ENCODE measurements around the gene HERC2. TPM values are rescaled to one million over a fixed set of nuclear protein-coding genes. Genes with fewer than 3 reads are reported as not detected.
"Not testable (repeated sequence)": the region's sequence is repeated elsewhere in the genome, so short reads cannot be mapped to it uniquely, and the experiment has no call there.

HERC2 gene
- total and polyA plus RNA-seq, 2 of the 13 experiments (the other 11 are each of a cell fraction or from before 2014, with no cell fraction given), result 17.6 to 24.8 TPM

DNA sequence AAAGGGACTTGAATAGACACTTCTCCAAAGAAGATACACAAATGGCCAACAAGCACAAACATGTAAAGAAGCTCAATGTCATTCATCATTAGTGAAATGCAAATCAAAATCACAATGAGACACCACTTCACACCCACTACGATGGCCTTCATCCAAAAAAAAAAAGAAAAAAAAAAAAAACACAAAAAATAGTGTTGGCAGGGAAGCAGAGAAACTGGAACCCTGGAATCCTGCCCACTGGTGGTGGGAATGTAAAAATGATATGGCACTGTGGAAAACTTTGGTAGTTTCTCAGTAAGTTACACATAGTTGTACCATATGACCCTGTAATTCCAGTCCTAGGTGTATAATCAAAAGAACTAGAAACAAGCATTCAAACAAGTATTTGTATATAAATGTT lies 94.7 kb downstream of the HERC2 start:
- peak; percentile 7 for DNase-seq (ENCODE audit: low spot score)
- CTCF ChIA-PET (ENCODE audit: low intra/inter-chr PET ratio, low total read pairs); intact Hi-C loops (cut with micrococcal nuclease; ENCODE audit: unreplicated experiment): not testable (repeated sequence)

DNA sequence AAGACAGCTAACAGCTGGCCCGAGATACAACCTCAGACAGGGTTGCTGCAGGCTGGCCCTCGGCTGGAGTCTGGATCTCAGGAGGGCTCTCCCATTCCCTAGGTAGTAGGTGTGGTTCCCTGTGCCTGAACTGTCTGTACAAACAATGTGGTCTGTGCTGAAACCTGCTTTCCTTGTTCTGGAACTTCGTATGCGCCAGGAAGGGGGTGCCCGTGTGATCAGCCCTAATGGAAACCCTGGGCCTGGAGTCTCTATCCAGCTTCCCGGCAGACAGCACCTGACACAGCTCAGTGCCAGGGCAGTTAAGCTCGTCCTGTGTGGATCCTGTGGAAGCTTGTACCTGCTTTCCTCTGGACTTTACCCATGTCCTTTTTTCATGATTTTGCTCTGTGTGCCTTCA lies 99.4 kb downstream of the HERC2 start:
- BruUV-seq (replicated peaks); H3K79me2 ChIP-seq (ENCODE audit: insufficient read depth, low read length); POLR2A ChIA-PET; H3K4me2 ChIP-seq (ENCODE audit: low read depth, low read length); in situ Hi-C loops (cut with HindIII; ENCODE audit: extremely low pct_ligation_motif_present, low pct_unique_long_range_greater_than_20kb); H3K27ac ChIP-seq (ENCODE audit: extremely low read length, insufficient read depth, low read length); DNase-seq (ENCODE audit: low spot score); intact Hi-C loops (cut with micrococcal nuclease; ENCODE audit: unreplicated experiment); H3K4me3 ChIP-seq (replicated peaks in 1 of 3; ENCODE audit: insufficient read depth in 1 of 3, low read depth in 2 of 3, low read length in 3 of 3); FAIRE-seq; H4K20me1 ChIP-seq (ENCODE audit: insufficient read depth, low read length); H3K4me1 ChIP-seq (ENCODE audit: insufficient read depth, low read length); H3K9me3 ChIP-seq (ENCODE audit: low read length); H3K27me3 ChIP-seq (ENCODE audit: control insufficient read depth in 1 of 2, insufficient read depth in 2 of 2, low read length in 2 of 2); H3K9ac ChIP-seq (ENCODE audit: insufficient read depth, low read depth, low read length); H2AFZ ChIP-seq (ENCODE audit: low read length); ATAC-seq; CTCF ChIA-PET (ENCODE audit: low intra/inter-chr PET ratio, low total read pairs): not testable (repeated sequence)
- WGBS (ENCODE audit: low lambda C conversion rate), result 93% methylated on average over 4 of the region's 7 CpGs
- peaks cover 4 to 26% of the 10 kb centered on the region in 2 experiments; a peak in 4 of 5 replicates for H3K36me3 ChIP-seq (replicated peaks in 1 of 2; ENCODE audit: control insufficient read depth in 1 of 2, insufficient read depth in 2 of 2, low read length in 2 of 2)

More for the DNA sequence above, 94.7 kb downstream of the HERC2 start:
- FAIRE-seq; H3K4me3 ChIP-seq (replicated peaks in 1 of 3; ENCODE audit: insufficient read depth in 1 of 3, low read depth in 2 of 3, low read length in 3 of 3); H3K27ac ChIP-seq (ENCODE audit: extremely low read length, insufficient read depth, low read length); H3K4me2 ChIP-seq (ENCODE audit: low read depth, low read length); ATAC-seq; H3K9me3 ChIP-seq (ENCODE audit: low read length); H3K79me2 ChIP-seq (ENCODE audit: insufficient read depth, low read length); H3K4me1 ChIP-seq (ENCODE audit: insufficient read depth, low read length); BruUV-seq (replicated peaks); in situ Hi-C loops (cut with HindIII; ENCODE audit: extremely low pct_ligation_motif_present, low pct_unique_long_range_greater_than_20kb); H3K9ac ChIP-seq (ENCODE audit: insufficient read depth, low read depth, low read length); H3K27me3 ChIP-seq (ENCODE audit: control insufficient read depth in 1 of 2, insufficient read depth in 2 of 2, low read length in 2 of 2); H2AFZ ChIP-seq (ENCODE audit: low read length); POLR2A ChIA-PET; H4K20me1 ChIP-seq (ENCODE audit: insufficient read depth, low read length): not testable (repeated sequence)
- WGBS (ENCODE audit: low lambda C conversion rate), result 73% methylated on average over 1 of the region's 1 CpG
- TF ChIP-seq TEAD3 (CRISPR knock-in tag; optimal IDR thresholded peaks at IDR 0.05; ENCODE audit: borderline replicate concordance), result peak; percentile 74
- H3K36me3 ChIP-seq (replicated peaks in 1 of 2; ENCODE audit: control insufficient read depth in 1 of 2, insufficient read depth in 2 of 2, low read length in 2 of 2), result peaks cover 0 to 18% of the 10 kb centered on the region in 2 experiments; a peak in 3 of 5 replicates

- H3K9me3 ChIP-seq (ENCODE audit: low read length); H3K27me3 ChIP-seq (ENCODE audit: control insufficient read depth in 1 of 2, insufficient read depth in 2 of 2, low read length in 2 of 2); H3K9ac ChIP-seq (ENCODE audit: insufficient read depth, low read depth, low read length); ATAC-seq; BruUV-seq (replicated peaks); DNase-seq (ENCODE audit: low spot score); in situ Hi-C loops (cut with HindIII; ENCODE audit: extremely low pct_ligation_motif_present, low pct_unique_long_range_greater_than_20kb); POLR2A ChIA-PET; H3K4me3 ChIP-seq (replicated peaks in 1 of 3; ENCODE audit: insufficient read depth in 1 of 3, low read depth in 2 of 3, low read length in 3 of 3); FAIRE-seq; H3K27ac ChIP-seq (ENCODE audit: extremely low read length, insufficient read depth, low read length); H2AFZ ChIP-seq (ENCODE audit: low read length); H3K4me1 ChIP-seq (ENCODE audit: insufficient read depth, low read length); CTCF ChIA-PET (ENCODE audit: low intra/inter-chr PET ratio, low total read pairs); H3K79me2 ChIP-seq (ENCODE audit: insufficient read depth, low read length); H3K4me2 ChIP-seq (ENCODE audit: low read depth, low read length); intact Hi-C loops (cut with micrococcal nuclease; ENCODE audit: unreplicated experiment); H4K20me1 ChIP-seq (ENCODE audit: insufficient read depth, low read length): not testable (repeated sequence)
- WGBS (ENCODE audit: low lambda C conversion rate), result 100% methylated on average over 3 of the region's 4 CpGs
- H3K36me3 ChIP-seq (replicated peaks in 1 of 2; ENCODE audit: control insufficient read depth in 1 of 2, insufficient read depth in 2 of 2, low read length in 2 of 2), result peaks cover 4 to 22% of the 10 kb centered on the region in 2 experiments; a peak in 4 of 5 replicates
These were observed 100.3 kb downstream of the HERC2 start for GRCh38 chr15:28221696-28222095.

Measured in HepG2 (cell line).